Medulla oblongata (tissue), 1 donor: Measurements from ENCODE around the gene EPS15.

Experiments
- DNase-seq: peaks from one replicate; pipeline ENCODE4 v3.0.0-alpha.2; 2015; ENCODE audit errors: extremely low spot score

EPS15 gene

DNA sequence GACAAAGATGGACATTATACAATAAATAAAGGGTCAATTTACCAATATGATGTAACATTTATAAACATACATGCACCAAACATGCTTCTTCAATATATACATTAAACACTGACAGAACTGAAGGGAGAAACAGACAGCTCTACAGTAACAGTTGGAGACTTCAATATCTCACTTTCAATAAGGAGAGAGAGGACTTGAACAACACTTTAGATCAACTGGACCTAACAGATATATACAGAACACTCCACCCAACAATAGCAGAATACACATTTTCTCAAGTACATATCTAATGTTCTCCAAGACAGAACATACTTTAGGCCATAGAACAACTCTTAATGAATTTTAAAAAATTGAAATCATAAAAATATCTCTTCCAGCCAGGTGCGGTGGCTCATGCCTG is 138.1 kb downstream of the EPS15 start:
- DNase-seq = no peak

DNA sequence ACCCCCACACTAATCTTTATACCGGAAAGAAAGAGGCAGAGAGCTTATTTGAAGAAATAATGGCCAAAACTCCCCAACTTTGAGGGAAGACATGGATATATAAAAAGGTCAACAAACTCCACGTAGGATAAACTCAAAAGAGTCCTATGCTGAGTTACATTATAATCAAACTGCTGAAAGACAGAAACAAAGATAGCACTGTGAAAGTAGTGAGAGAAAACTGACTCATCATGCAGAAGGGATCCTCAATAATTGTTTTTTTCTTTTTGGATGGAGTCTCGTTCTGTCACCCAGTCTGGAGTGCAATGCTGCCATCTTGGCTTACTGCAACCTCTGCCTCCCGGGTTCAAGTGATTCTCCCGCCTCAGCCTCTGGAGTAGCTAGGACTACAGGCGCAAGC is 140.2 kb downstream of the EPS15 start:
- no peak for DNase-seq

DNA sequence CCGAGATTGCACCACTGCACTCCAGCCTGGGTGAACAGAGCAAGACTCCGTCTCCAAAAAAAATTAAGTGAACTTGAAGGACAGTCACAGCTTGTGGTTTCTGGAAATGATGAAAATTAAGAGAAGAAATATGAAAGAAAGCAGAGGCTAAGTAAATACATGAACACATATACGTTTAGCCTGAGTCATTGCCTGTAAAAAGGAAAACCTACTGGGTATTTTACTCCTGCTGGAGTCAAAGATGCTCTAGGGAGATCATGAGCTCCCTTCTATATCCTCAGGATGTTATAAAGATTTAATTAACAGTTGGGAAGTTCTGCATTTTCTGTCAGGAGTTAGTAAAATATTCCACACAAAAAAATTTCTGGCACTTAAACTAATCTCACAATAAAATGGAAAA is 145.2 kb downstream of the EPS15 start:
- no peak for DNase-seq

DNA sequence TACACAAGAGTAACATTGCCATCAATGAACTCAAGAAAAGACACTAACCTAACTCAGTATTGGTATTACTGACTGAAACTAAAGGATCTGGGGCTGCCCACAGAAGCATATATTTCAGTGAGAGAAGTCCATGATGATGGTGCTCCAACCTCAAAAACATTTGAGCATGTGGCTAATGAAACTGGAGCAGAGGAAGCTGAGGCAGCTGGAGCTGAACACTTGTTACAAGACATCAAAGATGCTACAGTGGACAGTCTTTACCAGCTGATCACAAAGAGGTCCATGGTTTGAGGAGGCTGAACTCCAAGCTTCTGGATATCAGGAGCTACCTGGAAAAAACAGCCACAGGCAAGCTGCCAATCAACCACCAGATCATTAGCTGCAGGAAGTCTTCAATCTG is 146.5 kb downstream of the EPS15 start:
- no peak for DNase-seq

DNA sequence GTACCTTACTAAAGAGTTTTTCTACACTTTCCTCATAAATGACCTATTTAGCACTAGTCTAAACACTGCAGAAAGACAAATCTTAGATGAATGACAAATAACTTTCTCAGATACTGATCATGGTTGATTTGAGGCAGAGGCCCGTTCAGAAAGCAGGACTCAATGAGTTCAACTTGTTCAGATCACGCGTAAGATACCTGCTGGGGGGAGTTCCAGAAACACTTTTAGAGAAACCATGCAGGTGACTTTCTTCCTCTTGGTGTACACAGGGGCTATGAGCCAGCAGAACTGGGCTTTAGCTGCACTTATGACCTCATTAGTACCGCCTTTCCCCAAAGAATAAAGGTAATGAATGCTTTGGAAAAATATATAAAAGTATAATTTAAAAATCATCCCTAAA is 149.9 kb downstream of the EPS15 start:
- DNase-seq = no peak

DNA sequence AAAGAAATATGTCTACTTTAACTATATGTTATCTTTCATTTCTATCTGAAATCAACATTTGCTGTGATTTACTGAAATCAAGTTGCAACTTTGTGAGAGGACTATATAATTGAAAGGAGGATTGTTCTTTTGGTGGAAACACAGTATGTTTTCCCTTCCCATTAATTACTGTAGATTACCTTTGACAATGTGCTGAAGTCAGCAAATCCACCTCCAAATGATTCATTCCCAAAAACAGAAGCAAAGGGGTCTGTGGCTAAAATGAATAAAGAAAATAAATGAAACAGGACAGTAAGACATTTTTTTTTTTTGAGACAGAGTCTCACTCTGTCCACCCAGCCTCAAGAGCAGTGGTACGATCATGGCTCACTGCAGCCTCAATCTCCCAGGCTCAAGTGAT is 153.3 kb downstream of the EPS15 start:
- DNase-seq = no peak

DNA sequence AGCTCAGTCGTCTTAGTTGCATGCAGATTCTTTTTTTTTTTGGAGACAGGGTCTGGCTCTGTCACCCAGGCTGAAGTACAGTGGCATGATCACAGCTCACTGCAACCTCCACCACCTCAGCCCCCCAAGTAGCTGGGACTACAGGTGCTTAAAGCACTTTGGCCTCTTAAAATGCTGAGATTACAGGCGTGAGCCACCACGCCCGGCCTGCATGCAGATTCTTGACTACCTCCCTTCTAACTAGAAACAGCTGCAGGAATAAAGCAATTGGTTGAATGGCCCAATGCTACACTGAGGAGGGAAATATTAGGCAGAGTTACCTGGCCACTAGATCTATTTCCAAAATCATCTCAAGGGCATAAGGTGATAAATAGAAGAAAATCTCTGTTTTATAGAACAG is 159.2 kb downstream of the EPS15 start:
- no peak for DNase-seq

DNA sequence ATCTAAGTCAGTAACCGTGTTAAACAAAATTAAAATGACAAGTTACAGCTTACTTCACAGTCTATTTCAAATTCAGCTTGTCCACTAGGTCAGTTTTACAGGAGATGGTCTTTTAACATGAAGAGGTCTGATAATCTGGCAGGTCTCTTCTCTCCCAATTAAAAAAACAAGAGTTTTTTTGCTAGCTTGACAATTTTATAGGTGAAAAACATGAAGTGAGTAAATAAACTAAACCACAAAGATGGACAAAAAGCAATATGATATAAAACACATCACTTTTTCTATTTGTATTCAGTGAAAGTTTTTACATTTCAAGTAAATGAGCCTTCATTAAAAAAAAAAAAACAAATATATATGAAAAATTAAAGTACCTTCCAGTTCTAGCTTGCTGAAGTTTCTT is 163.7 kb downstream of the EPS15 start:
- DNase-seq = no peak

DNA sequence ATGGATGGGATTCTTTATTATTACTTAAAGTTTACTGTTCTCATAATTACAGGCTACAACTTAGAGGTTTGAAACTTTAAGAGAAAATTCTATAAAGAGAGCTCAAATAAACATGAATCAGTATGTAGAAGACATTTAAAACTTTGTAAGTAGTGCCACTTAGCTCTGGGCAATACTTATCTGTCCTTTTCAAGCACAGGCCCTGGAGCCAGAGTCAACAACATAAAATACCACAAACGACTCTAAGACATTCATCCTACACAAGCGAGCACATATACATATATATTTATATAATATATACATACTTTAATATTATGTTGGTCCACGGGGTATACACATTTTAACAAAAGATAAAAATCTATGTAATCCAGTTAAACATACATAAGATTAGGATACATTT is 164.7 kb downstream of the EPS15 start:
- no peak for DNase-seq

DNA sequence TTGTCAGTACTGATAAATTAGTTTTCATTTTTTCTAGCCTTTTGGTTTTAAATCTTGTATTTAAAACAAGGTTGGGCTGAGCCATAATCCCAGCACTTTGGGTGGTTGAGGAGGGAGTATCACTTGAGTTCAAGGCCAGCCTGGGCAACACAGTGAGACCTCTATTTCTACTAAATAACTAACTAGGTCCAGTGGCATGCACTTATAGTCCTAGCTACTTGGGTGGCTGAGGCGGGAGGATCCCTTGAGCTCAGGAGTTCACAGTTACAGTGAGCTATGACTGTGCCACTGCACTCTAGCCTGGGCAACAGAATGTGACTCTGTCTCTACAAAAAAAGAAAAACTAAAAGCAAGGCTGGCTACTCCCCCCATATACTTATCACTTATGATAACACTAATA is 167.2 kb downstream of the EPS15 start:
- DNase-seq = no peak

DNA sequence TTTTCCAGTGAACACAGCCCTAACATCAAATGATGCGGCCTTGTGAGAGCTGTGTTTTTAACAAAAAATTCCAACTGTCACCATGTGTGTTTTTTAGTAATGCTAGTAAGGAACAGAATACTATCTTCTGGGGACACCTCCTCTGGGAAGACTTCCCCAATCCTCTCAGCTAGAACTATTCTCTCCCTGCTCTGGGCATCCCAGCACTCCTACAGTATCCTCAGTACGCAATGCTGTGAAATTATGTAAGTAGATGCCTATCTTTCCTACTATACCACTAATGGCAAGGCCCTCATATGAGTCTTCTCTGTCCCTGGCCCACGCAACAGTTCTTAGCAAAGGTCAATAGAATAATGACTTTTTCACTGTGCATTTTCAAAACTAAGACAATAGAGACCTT is 169.2 kb downstream of the EPS15 start:
- DNase-seq = no peak

DNA sequence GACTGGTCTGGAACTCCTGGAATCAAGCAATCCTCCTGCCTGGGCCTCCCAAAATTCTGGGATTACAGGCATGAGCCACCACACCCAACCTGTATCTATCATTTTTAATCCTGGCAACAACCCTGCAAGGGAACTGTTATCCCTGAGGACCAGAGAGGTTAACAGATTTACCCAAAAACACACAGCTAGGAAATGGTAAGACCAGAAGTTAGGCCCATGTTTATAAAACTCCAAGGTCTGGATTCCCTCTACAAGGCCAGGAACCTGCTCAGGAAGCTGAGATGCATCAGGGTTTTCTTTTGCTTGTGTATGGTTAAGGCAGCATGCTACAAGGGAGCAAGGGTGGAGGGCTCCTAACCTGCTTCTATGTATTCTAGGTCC is 170.9 kb downstream of the EPS15 start:
- no peak for DNase-seq

DNA sequence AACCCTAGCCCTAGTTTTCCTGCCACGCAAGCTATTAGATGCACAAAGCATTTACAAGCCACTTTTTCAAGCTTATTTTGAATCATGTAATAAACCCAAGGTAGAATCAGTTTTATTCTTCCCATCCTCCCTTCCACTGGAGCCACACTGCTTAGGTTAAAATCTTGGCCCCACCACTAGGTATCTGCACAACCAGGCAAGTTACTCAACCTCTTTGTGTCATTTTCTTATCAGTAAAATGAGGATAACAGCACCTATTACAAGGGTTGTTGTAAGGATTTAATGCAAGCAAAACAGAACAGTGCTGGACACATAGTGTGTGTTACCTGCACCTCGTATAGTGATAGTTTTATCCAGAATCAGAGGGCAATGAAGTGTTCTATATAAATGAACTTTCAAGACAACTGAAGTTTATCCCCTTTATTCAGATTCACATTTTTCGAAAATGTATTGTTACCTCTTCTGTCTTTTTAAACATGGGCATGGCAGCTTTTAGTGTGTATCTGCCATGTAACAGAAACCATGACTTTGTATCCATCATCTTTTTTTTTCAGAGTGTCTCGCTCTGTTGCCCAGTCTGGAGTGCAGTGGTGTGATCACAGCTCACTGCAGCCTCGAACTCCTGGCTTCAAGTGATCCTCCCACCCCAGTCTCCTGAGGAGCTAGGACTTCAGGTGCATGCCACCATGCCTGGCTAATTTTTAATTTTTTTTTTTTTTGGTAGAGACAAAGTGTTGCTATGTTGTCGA is 171.5 kb downstream of the EPS15 start:
- no peak for DNase-seq

DNA sequence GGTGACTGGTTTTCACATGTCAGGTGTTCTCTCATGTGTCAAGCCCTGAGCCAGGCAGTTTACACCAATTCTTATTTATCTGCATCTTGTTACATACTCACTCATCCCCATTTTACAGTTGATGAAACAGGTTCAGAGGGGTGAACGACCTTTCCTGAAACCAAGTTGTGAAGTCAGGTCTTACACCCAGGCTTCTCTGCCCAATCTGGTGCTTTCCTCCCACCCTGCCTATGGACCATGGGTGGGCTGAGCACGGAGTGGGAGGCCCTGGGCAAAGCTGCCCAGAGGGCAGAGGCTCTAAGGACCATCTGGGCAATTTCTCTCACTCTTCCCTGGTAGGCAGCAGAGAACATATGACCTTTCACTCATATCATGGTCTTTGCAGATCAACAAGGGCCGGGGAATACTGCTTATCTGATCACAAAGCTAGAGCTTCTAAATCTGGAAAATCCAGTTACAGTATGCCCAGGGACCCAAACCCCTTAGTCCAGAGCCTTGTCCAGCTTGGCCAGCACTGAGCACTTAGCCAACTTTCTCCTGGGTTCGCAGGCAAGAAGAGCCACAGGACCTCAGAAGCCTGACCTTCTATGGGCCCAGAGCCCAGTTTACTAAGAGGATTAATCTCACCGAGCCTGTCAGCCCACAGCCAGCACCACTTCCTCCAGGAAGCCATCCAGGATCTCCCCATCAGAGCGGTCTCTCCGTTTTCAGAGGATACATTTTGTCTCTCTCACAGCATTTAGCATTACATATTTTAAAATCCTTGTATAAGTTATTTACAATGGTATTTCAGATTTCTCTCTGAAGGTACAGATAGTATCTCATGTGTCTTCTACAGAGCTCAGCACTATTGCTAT is 172.8 kb downstream of the EPS15 start:
- no peak for DNase-seq

DNA sequence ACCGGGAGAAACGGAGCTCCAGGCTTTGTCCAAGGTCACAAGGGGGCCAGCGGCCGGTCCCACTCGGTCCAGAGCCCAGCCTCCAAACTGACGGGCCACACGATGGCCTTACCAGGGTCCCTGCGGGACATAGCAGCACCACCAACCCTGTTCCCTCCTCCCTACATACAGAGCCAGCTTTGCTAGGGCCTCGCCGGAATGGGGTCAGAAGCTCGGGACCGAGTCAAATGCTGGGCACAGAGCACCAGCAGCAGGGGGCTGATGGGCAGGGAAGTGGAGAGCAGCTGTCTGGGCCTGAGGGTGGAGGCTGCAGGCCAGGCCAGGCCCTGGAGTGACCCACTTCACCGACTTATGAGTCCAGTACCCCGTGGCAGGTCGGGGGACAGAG is 173.8 kb downstream of the EPS15 start:
- no peak for DNase-seq

DNA sequence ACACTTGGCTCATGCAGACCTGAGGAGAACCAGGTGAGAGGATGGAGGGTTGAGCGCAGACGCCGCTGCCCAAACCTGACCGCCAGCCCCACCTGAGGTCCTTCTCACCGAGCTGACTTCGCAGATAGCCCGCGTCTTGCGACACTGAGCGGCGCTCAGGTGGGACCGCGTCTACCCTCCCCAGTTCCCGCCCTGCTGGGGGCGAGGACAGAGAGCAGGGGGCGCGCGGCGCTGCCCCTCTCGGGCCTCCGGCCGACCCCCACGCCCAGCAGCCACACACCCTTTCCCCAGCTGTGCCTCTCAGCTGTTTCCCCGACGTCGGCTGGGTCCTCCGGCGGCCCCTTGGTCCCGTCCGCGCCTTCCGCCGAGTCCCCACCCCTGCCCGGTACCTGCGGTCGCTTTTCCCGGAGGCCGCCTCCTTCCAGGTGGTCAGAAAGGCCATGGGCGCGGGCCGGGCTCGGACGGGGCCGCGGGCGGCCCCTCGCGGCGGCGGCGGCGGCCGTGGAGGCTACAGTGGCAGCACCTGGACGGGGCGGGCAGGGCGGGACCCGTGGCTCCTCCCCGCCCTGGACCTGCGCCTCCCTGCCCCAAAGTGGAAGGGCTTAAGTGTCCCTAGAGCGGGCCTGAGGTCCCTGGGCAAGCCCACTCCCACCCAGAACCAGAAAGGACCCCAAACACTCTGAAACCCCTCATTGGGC is 174.3 kb downstream of the EPS15 start:
- no peak for DNase-seq

DNA sequence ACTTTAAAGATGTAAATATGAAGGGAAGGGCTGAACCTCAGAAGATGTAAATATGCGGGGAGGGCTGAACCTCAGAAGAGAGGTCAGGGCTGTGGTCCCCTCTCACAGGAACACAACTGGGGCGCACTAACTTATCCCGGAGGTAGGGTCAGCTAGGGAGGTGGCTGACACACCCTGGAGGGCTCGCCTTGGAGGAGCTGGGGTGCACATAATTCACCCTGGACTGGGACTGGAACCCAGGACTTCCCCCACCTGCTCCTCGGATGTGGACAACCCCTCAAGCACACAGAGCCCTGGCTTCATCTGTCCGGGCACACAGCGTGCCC is 174.8 kb downstream of the EPS15 start:
- no peak for DNase-seq

DNA sequence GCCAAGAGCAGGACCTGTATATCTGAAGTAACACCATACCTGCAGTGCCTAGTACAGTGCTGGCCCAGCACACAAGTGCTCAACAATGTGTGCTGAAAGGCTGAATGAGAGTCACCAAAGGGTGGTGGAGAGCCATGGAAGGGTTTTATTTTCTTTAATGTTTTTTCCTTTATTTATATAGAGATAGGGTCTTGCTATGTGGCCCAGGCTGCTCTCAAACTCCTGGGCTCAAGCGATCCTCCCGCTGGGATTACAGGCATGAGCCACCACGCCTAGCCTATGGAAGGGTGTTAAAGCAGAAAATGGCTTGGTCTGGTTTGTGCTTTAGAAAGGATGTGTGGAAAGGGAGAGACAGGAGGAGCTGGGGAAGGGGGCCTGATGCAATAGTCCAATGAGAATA is 175.4 kb downstream of the EPS15 start:
- DNase-seq = no peak

DNA sequence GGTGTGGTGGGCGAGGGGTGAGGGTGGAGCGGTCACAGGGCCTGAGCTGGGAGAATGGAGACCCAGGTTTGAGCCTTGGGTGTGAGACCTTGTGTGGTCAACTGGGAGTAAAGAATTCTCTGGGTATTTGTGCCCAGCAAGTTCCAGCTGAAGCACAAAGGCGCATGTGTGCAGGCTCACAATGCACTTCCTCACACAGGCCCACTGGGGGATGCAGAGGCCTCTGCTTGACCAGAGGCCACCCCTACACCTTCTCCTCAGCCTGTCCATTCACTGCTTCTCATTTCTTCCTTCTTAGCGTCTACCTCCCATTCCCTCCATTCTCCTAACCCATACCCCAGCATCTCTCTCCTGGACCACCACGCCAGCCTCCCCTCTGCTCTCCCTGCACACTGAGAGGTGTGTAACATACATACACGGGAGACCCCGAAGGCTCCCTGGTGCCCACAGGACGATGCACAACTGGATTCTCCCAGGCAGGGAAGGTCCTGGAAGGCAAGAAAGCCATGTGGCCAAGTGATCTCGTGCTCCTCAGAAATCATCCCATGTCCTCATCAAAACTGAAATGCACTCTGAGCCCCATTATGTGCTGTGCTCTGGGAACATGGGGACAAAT is 176.4 kb downstream of the EPS15 start:
- no peak for DNase-seq

DNA sequence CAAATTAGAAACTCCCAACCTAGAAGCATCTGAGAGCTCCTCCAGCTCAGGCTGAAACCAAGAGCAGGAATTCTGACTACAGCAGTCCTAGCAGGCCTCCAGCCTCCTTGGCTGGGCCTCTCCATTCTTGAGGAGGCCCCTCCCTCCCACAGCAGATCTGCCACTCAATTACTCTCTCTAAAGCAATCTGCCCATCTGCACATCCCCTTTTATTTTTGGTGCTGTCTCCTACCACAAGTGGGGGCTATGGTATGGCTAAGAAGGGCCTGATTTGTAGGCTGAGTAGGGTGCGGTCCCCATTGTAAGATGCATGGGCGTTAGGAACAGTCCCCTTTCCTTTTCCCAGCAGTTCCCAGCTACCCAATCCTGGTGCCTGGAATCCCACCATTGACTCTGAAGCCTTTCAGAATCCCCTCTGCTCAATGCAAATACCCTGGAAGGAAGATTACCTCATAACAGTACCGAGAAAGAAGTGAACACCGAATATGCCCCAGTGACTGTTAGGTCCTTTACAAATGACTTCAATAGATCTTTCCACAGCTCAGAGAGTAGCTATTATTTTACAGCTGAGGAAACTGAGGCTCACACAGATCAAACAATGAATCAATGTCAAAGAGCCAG is 177.1 kb downstream of the EPS15 start:
- DNase-seq = no peak

DNA sequence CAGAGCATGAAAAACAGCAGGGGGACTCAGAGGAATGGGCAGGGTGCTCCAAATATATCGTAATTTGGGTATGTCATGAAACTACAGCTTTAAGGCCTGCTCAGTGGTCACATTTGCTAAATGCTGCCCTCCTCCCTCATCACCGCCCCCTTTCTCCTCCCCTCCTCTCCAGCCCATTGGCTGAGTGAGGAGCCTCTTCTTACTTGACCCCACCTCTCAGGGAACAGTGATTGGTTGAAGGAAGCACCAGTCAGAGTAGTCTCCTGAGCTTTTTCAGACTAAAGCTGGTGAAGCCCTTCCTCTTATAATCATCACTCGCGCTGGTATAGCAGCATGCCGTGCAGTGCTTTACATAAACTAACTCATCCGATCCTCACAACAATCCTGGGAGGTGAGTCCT is 178.7 kb downstream of the EPS15 start:
- DNase-seq = no peak

DNA sequence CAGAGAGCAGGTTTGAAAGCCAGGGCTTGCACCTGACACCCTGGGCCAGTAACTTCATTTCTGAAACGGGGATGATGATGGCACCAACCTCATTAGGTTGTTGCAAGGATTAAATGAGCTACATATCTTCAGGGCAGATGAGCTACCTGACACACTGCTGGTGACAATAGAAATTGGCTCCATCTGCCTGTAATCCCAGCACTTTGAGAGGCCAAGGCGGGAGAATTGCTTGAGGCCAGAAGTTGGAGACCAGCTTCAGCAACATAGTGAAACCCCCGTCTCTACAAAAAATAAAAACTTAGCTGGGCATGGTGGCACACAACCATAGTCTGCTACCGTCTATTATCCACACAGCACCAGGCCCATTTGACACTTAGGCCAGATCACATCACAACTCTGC is 182.4 kb downstream of the EPS15 start:
- no peak for DNase-seq
